Measurements from ENCODE around the gene SLC9A9. TPM values are rescaled to one million over a fixed set of nuclear protein-coding genes. Genes with fewer than 3 reads are reported as not detected.

SLC9A9 gene
- total RNA-seq, 2 donors from 2014 or later, result 1.3 to 3.7 TPM

GRCh38 chr3:143358155-143358792 is 490.0 kb downstream of the SLC9A9 start:
- peaks cover 93% of the 10 kb centered on the region for H3K27me3 Mint-ChIP-seq (ENCODE audit: insufficient read depth)
- Histone ChIP-seq H3K27ac (ENCODE audit: low read depth, low read length) (no peak overlapping the region), H3K9me3 (ENCODE audit: control insufficient read depth, low read length) (peaks cover 14% of the 10 kb centered on the region), H3K4me1 (ENCODE audit: control insufficient read depth, insufficient read depth, low read length) (no peaks in the 10 kb centered on the region), H3K9ac (ENCODE audit: extremely low read depth, low read length, poor library complexity, severe bottlenecking) (no peak overlapping the region), H3K36me3 (ENCODE audit: control insufficient read depth, insufficient read depth, low read length) (no peaks in the 10 kb centered on the region), H3K27me3 (ENCODE audit: control insufficient read depth, insufficient read depth, low read length, poor library complexity, severe bottlenecking) (peaks cover 95% of the 10 kb centered on the region), H3K4me3 (ENCODE audit: low read length) (no peak overlapping the region)
- no peak for TF ChIP-seq CTCF (conservative IDR thresholded peaks at IDR 0.05)
- no peak overlapping the region for H3K27ac Mint-ChIP-seq
- no peak for DNase-seq
- no peaks in the 10 kb centered on the region for H3K36me3 Mint-ChIP-seq (ENCODE audit: low read depth)
- WGBS, 2 experiments (ENCODE audit: insufficient coverage in 1 of 2, insufficient read length in 1 of 2), result 91% methylated on average over 2 of the region's 2 CpGs; no CpG with 5 or more reads in 1 of the 2 experiments
- H3K4me1 Mint-ChIP-seq, result peaks cover 3% of the 10 kb centered on the region
- H3K9me3 Mint-ChIP-seq, result no peaks in the 10 kb centered on the region
- no peak overlapping the region for H3K4me3 Mint-ChIP-seq

GRCh38 chr3:143357700-143358099 is 490.6 kb downstream of the SLC9A9 start:
- Histone ChIP-seq H3K36me3 (ENCODE audit: control insufficient read depth, insufficient read depth, low read length) (no peaks in the 10 kb centered on the region), H3K9ac (ENCODE audit: extremely low read depth, low read length, poor library complexity, severe bottlenecking) (no peak overlapping the region), H3K27ac (ENCODE audit: low read depth, low read length) (no peak overlapping the region), H3K27me3 (ENCODE audit: control insufficient read depth, insufficient read depth, low read length, poor library complexity, severe bottlenecking) (peaks cover 90% of the 10 kb centered on the region), H3K9me3 (ENCODE audit: control insufficient read depth, low read length) (peaks cover 14% of the 10 kb centered on the region), H3K4me1 (ENCODE audit: control insufficient read depth, insufficient read depth, low read length) (peaks cover 2% of the 10 kb centered on the region), H3K4me3 (ENCODE audit: low read length) (no peak overlapping the region)
- Mint-ChIP-seq H3K27ac (no peak overlapping the region), H3K27me3 (ENCODE audit: insufficient read depth) (peaks cover 89% of the 10 kb centered on the region), H3K36me3 (ENCODE audit: low read depth) (no peaks in the 10 kb centered on the region), H3K4me1 (peaks cover 9% of the 10 kb centered on the region), H3K4me3 (no peak overlapping the region), H3K9me3 (no peaks in the 10 kb centered on the region)
- DNase-seq, result no peak
- WGBS, 2 experiments (ENCODE audit: insufficient coverage in 1 of 2, insufficient read length in 1 of 2), result 84% methylated on average over 3 of the region's 3 CpGs; no CpG with 5 or more reads in 1 of the 2 experiments
- TF ChIP-seq CTCF (conservative IDR thresholded peaks at IDR 0.05), result no peak

GRCh38 chr3:143356839-143357238 is 491.4 kb downstream of the SLC9A9 start:
- Histone ChIP-seq H3K27ac (ENCODE audit: low read depth, low read length) (no peak overlapping the region), H3K27me3 (ENCODE audit: control insufficient read depth, insufficient read depth, low read length, poor library complexity, severe bottlenecking) (peaks cover 81% of the 10 kb centered on the region), H3K9me3 (ENCODE audit: control insufficient read depth, low read length) (peaks cover 14% of the 10 kb centered on the region), H3K4me1 (ENCODE audit: control insufficient read depth, insufficient read depth, low read length) (peaks cover 9% of the 10 kb centered on the region), H3K36me3 (ENCODE audit: control insufficient read depth, insufficient read depth, low read length) (no peaks in the 10 kb centered on the region), H3K4me3 (ENCODE audit: low read length) (no peak overlapping the region), H3K9ac (ENCODE audit: extremely low read depth, low read length, poor library complexity, severe bottlenecking) (no peak overlapping the region)
- peaks cover 80% of the 10 kb centered on the region for H3K27me3 Mint-ChIP-seq (ENCODE audit: insufficient read depth)
- H3K4me3 Mint-ChIP-seq, result no peak overlapping the region
- 96% methylated on average over 1 of the region's 1 CpG; no CpG with 5 or more reads in 1 of the 2 experiments for WGBS, 2 experiments (ENCODE audit: insufficient coverage in 1 of 2, insufficient read length in 1 of 2)
- DNase-seq, result no peak
- no peak for TF ChIP-seq CTCF (conservative IDR thresholded peaks at IDR 0.05)
- peaks cover 13% of the 10 kb centered on the region for H3K4me1 Mint-ChIP-seq
- no peaks in the 10 kb centered on the region for H3K9me3 Mint-ChIP-seq
- no peak overlapping the region for H3K27ac Mint-ChIP-seq
- no peaks in the 10 kb centered on the region for H3K36me3 Mint-ChIP-seq (ENCODE audit: low read depth)
